Nephron progenitor cell (in vitro differentiated cells): ENCODE results near the gene CD164.

Experiments used
- DNase-seq: peaks from one replicate; pipeline ENCODE4 v3.0.0; 2021
- H3K27ac Mint-ChIP-seq: 2 replicates; pipeline ENCODE4 v1.8.0; 2021; ENCODE audit warnings: mild to moderate bottlenecking, moderate library complexity, mixed read lengths
- H3K27me3 Mint-ChIP-seq: 2 replicates; pipeline ENCODE4 v1.8.0; 2021; ENCODE audit warnings: mild to moderate bottlenecking, low read depth, mixed read lengths; ENCODE audit not compliant: poor library complexity
- H3K36me3 Mint-ChIP-seq: 2 replicates; pipeline ENCODE4 v1.8.0; 2021; ENCODE audit warnings: low read depth, mixed read lengths
- H3K4me1 Mint-ChIP-seq: 2 replicates; pipeline ENCODE4 v1.8.0; 2021; ENCODE audit warnings: mixed read lengths
- H3K4me3 Mint-ChIP-seq: 2 replicates; pipeline ENCODE4 v1.8.0; 2021; ENCODE audit warnings: mild to moderate bottlenecking, moderate library complexity, mixed read lengths
- H3K9me3 Mint-ChIP-seq: 2 replicates; pipeline ENCODE4 v1.8.0; 2021; ENCODE audit warnings: mild to moderate bottlenecking, moderate library complexity, mixed read lengths
- CTCF ChIP-seq: fragments of 200-600 bp; sonication (generic); IDR thresholded peaks from 2 replicates; pipeline ENCODE4 v1.5.0; 2021; ENCODE audit warnings: antibody characterized with exemption

CD164 gene

GRCh38 chr6:109322825-109323224 is 59.4 kb downstream of the CD164 start:
- H3K36me3 Mint-ChIP-seq, result no peaks in the 10 kb centered on the region
- no peak for DNase-seq
- H3K4me1 Mint-ChIP-seq, result peaks cover 53% of the 10 kb centered on the region
- no peaks in the 10 kb centered on the region for H3K27me3 Mint-ChIP-seq
- no peaks in the 10 kb centered on the region for H3K9me3 Mint-ChIP-seq
- no peak overlapping the region for H3K4me3 Mint-ChIP-seq
- TF ChIP-seq CTCF, result no peak
- no peak overlapping the region for H3K27ac Mint-ChIP-seq

- Mint-ChIP-seq H3K36me3 (no peaks in the 10 kb centered on the region), H3K27ac (no peak overlapping the region), H3K9me3 (no peaks in the 10 kb centered on the region), H3K4me3 (no peak overlapping the region), H3K4me1 (peaks cover 52% of the 10 kb centered on the region), H3K27me3 (no peaks in the 10 kb centered on the region)
- no peak for TF ChIP-seq CTCF
- no peak for DNase-seq
These were observed 60.5 kb downstream of the CD164 start for GRCh38 chr6:109321752-109322151.

GRCh38 chr6:109320072-109320471 is 62.2 kb downstream of the CD164 start:
- no peaks in the 10 kb centered on the region for H3K9me3 Mint-ChIP-seq
- no peak overlapping the region for H3K27ac Mint-ChIP-seq
- H3K27me3 Mint-ChIP-seq, result peaks cover 3% of the 10 kb centered on the region
- TF ChIP-seq CTCF, result no peak
- H3K4me3 Mint-ChIP-seq, result no peak overlapping the region
- no peak for DNase-seq
- peaks cover 67% of the 10 kb centered on the region for H3K4me1 Mint-ChIP-seq
- H3K36me3 Mint-ChIP-seq, result no peaks in the 10 kb centered on the region

GRCh38 chr6:109318328-109318876 is 63.9 kb downstream of the CD164 start:
- H3K27me3 Mint-ChIP-seq, result peaks cover 3% of the 10 kb centered on the region
- no peak overlapping the region for H3K27ac Mint-ChIP-seq
- TF ChIP-seq CTCF, result no peak
- H3K9me3 Mint-ChIP-seq, result no peaks in the 10 kb centered on the region
- H3K36me3 Mint-ChIP-seq, result no peaks in the 10 kb centered on the region
- H3K4me1 Mint-ChIP-seq, result peaks cover 79% of the 10 kb centered on the region
- no peak overlapping the region for H3K4me3 Mint-ChIP-seq
- DNase-seq, result no peak

GRCh38 chr6:109316909-109317308 is 65.4 kb downstream of the CD164 start:
- no peak for DNase-seq

More at GRCh38 chr6:109316909-109317308, 65.4 kb downstream of the CD164 start:
- Mint-ChIP-seq H3K4me3 (no peak overlapping the region), H3K9me3 (no peaks in the 10 kb centered on the region), H3K4me1 (peaks cover 65% of the 10 kb centered on the region), H3K27ac (no peak overlapping the region), H3K27me3 (peaks cover 3% of the 10 kb centered on the region), H3K36me3 (no peaks in the 10 kb centered on the region)
- TF ChIP-seq CTCF, result no peak
